ENCODE results near the gene CCDC9. TPM values are rescaled to one million over a fixed set of nuclear protein-coding genes. Genes with fewer than 3 reads are reported as not detected.

CCDC9 gene
- total and polyA plus RNA-seq, 2 experiments from 2014 or later, result 14.5 to 15.0 TPM

MicroRNAs encoded within 50 kb of the gene (microRNA counts, 767-probe panel; counts per million panel counts)
- not detected for microRNA hsa-miR-3190-5p

Small RNA genes lying within 50 kb of the gene (microRNA-seq; reads per million reads assigned to microRNA genes)
- gene MIR3190, result not detected
- gene MIR3191, result not detected

Small RNA genes lying within 50 kb of the gene (small RNA-seq; reads per million reads assigned to genes)
- gene MIR3190 (ENCODE audit: low replicate concordance), result not detected

Other genes with a start within 250 kb of the CCDC9 start
- 5.0 and 5.6 TPM in 2 replicates for gene NPAS1, start 236.7 kb upstream of the CCDC9 start, total RNA-seq (2014; rRNA removed; shearing (Covaris generic))
- gene NPAS1, start 236.7 kb upstream of the CCDC9 start, polyA plus RNA-seq (2016; fragmentation: Nextera tagmentation; extraction: Ambion mirVana), result 9.7 and 9.8 TPM in 2 replicates
- gene TMEM160, start 207.9 kb upstream of the CCDC9 start, total RNA-seq (2014; rRNA removed; shearing (Covaris generic)), result 53.0 and 60.4 TPM in 2 replicates
- 251 and 255 TPM in 2 replicates for gene TMEM160, start 207.9 kb upstream of the CCDC9 start, polyA plus RNA-seq (2016; fragmentation: Nextera tagmentation; extraction: Ambion mirVana)
- gene ZC3H4, start 142.7 kb upstream of the CCDC9 start, total RNA-seq (2014; rRNA removed; shearing (Covaris generic)), result 33.8 and 36.9 TPM in 2 replicates
- gene ZC3H4, start 142.7 kb upstream of the CCDC9 start, polyA plus RNA-seq (2016; fragmentation: Nextera tagmentation; extraction: Ambion mirVana), result 26.7 and 29.4 TPM in 2 replicates
- gene SAE1, start 125.7 kb upstream of the CCDC9 start, total RNA-seq (2014; rRNA removed; shearing (Covaris generic)), result 236 and 258 TPM in 2 replicates
- 108 and 115 TPM in 2 replicates for gene SAE1, start 125.7 kb upstream of the CCDC9 start, polyA plus RNA-seq (2016; fragmentation: Nextera tagmentation; extraction: Ambion mirVana)
- gene BBC3, start 25.3 kb upstream of the CCDC9 start, total RNA-seq (2014; rRNA removed; shearing (Covaris generic)), result 27.8 and 31.9 TPM in 2 replicates
- gene BBC3, start 25.3 kb upstream of the CCDC9 start, polyA plus RNA-seq (2016; fragmentation: Nextera tagmentation; extraction: Ambion mirVana), result 23.4 and 25.8 TPM in 2 replicates
- gene INAFM1, start 18.4 kb downstream of the CCDC9 start, total RNA-seq (2014; rRNA removed; shearing (Covaris generic)), result 1.7 and 2.9 TPM in 2 replicates
- 10.2 and 12.7 TPM in 2 replicates for gene INAFM1, start 18.4 kb downstream of the CCDC9 start, polyA plus RNA-seq (2016; fragmentation: Nextera tagmentation; extraction: Ambion mirVana)
- gene C5AR1, start 53.3 kb downstream of the CCDC9 start, total RNA-seq (2014; rRNA removed; shearing (Covaris generic)), result 0.58 TPM in 1 of 2 replicates, not detected in the other
- gene C5AR1, start 53.3 kb downstream of the CCDC9 start, polyA plus RNA-seq (2016; fragmentation: Nextera tagmentation; extraction: Ambion mirVana), result 0.08 TPM in 1 of 2 replicates, not detected in the other
- 0.28 TPM in 1 of 2 replicates, not detected in the other for gene C5AR2, start 75.7 kb downstream of the CCDC9 start, total RNA-seq (2014; rRNA removed; shearing (Covaris generic))
- gene C5AR2, start 75.7 kb downstream of the CCDC9 start, polyA plus RNA-seq (2016; fragmentation: Nextera tagmentation; extraction: Ambion mirVana), result not detected in 2 replicates
- gene DHX34, start 92.8 kb downstream of the CCDC9 start, total RNA-seq (2014; rRNA removed; shearing (Covaris generic)), result 42.8 and 50.1 TPM in 2 replicates
- gene DHX34, start 92.8 kb downstream of the CCDC9 start, polyA plus RNA-seq (2016; fragmentation: Nextera tagmentation; extraction: Ambion mirVana), result 16.3 and 16.7 TPM in 2 replicates
- 33.7 and 40.7 TPM in 2 replicates for gene MEIS3, start 163.0 kb downstream of the CCDC9 start, total RNA-seq (2014; rRNA removed; shearing (Covaris generic))
- 20.6 and 20.8 TPM in 2 replicates for gene MEIS3, start 163.0 kb downstream of the CCDC9 start, polyA plus RNA-seq (2016; fragmentation: Nextera tagmentation; extraction: Ambion mirVana)
- gene SLC8A2, start 215.4 kb downstream of the CCDC9 start, total RNA-seq (2014; rRNA removed; shearing (Covaris generic)), result 10.0 and 11.6 TPM in 2 replicates
- 0.86 and 1.1 TPM in 2 replicates for gene SLC8A2, start 215.4 kb downstream of the CCDC9 start, polyA plus RNA-seq (2016; fragmentation: Nextera tagmentation; extraction: Ambion mirVana)
- 19.8 and 28.0 TPM in 2 replicates for gene KPTN, start 227.7 kb downstream of the CCDC9 start, total RNA-seq (2014; rRNA removed; shearing (Covaris generic))
- 26.2 and 31.1 TPM in 2 replicates for gene KPTN, start 227.7 kb downstream of the CCDC9 start, polyA plus RNA-seq (2016; fragmentation: Nextera tagmentation; extraction: Ambion mirVana)

Measured in GM23338 (cell line).